ENCODE data around the gene TMEM258. TPM values are rescaled to one million over a fixed set of nuclear protein-coding genes. Genes with fewer than 3 reads are reported as not detected.

Gene TMEM258
- total and polyA plus RNA-seq, 9 of the 15 experiments (the other 6 are each of a cell fraction or from before 2014, with no cell fraction given), result 97.2 to 856 (median 231) TPM

DNA sequence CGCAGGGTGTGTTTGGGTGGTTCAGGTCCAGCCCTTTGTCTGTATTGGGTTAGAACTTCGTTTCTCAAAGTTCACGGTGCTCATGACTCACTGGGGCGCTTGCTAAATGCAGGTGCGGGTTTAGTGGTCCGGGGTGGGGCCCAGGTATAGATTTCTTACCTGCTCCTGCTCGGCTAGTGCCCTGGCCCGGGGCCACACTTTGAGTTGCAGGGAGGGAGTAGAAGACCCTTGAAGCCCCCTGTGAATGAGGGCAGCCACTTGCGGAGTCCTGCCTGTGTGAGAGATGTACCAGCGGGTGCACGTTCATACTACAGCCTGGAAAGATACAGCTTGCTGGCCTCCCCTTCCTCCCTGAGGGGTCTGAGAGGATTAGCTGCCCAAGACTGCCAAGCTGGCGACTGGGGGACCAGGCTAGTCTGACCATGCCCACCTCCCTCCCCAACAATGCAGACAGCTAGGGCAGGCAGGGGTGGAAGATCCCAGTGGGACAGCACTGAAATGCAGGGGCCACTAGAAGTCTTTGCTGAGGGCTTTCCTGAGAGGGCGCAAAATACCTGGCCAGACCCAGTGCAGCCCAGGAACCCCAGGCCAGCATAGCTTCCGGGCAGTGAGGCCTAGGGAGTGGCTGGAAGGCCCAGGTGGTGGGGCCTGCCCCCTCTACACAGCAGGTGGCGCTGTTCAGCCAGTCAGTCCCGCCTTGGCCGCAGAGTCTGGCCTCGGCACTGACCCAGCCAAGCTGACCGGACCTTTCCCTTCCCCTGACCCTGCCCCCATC is 45.0 kb downstream of the TMEM258 start (continued):
- no peak for TF ChIP-seq XRCC3 (IDR thresholded peaks at IDR 0.05)
- no peak for TF ChIP-seq POLR2B (IDR thresholded peaks at IDR 0.05; ENCODE audit: low read depth, partially characterized antibody)
- TF ChIP-seq, protein P1, sequence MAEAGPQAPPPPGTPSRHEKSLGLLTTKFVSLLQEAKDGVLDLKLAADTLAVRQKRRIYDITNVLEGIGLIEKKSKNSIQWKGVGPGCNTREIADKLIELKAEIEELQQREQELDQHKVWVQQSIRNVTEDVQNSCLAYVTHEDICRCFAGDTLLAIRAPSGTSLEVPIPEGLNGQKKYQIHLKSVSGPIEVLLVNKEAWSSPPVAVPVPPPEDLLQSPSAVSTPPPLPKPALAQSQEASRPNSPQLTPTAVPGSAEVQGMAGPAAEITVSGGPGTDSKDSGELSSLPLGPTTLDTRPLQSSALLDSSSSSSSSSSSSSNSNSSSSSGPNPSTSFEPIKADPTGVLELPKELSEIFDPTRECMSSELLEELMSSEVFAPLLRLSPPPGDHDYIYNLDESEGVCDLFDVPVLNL (CRISPR knock-in tag; IDR thresholded peaks at IDR 0.05; ENCODE audit: low read depth), result peak; percentile 55; the same call in 1 of the 2 replicates
- TF ChIP-seq BRD9 (IDR thresholded peaks at IDR 0.05; ENCODE audit: low read depth, partially characterized antibody), result peak; percentile 49
- peak; percentile 56; the same call in 1 of the 2 replicates for TF ChIP-seq ETV1 (tag; conservative IDR thresholded peaks at IDR 0.05; ENCODE audit: low read depth)
- no peak; the same call in 1 of the 2 replicates for TF ChIP-seq TCF7 (IDR thresholded peaks at IDR 0.05; ENCODE audit: borderline replicate concordance)
- TF ChIP-seq NFRKB (IDR thresholded peaks at IDR 0.05; ENCODE audit: low read depth), result no peak
- no peak for TF ChIP-seq NFIX (CRISPR knock-in tag; IDR thresholded peaks at IDR 0.05; ENCODE audit: low read depth)
- TF ChIP-seq ZNF696 (CRISPR knock-in tag; conservative IDR thresholded peaks at IDR 0.05), result no peak
- TF ChIP-seq, protein P2, sequence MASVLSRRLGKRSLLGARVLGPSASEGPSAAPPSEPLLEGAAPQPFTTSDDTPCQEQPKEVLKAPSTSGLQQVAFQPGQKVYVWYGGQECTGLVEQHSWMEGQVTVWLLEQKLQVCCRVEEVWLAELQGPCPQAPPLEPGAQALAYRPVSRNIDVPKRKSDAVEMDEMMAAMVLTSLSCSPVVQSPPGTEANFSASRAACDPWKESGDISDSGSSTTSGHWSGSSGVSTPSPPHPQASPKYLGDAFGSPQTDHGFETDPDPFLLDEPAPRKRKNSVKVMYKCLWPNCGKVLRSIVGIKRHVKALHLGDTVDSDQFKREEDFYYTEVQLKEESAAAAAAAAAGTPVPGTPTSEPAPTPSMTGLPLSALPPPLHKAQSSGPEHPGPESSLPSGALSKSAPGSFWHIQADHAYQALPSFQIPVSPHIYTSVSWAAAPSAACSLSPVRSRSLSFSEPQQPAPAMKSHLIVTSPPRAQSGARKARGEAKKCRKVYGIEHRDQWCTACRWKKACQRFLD (CRISPR knock-in tag; IDR thresholded peaks at IDR 0.05), result no peak
- TF ChIP-seq, protein P3, sequence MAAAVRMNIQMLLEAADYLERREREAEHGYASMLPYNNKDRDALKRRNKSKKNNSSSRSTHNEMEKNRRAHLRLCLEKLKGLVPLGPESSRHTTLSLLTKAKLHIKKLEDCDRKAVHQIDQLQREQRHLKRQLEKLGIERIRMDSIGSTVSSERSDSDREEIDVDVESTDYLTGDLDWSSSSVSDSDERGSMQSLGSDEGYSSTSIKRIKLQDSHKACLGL (CRISPR knock-in tag; IDR thresholded peaks at IDR 0.05; ENCODE audit: borderline replicate concordance, poor library complexity, severe bottlenecking), result no peak
- TF ChIP-seq NFE2L1 (tag; IDR thresholded peaks at IDR 0.05; ENCODE audit: borderline replicate concordance, low read depth), result no peak
- TF ChIP-seq, protein P4, sequence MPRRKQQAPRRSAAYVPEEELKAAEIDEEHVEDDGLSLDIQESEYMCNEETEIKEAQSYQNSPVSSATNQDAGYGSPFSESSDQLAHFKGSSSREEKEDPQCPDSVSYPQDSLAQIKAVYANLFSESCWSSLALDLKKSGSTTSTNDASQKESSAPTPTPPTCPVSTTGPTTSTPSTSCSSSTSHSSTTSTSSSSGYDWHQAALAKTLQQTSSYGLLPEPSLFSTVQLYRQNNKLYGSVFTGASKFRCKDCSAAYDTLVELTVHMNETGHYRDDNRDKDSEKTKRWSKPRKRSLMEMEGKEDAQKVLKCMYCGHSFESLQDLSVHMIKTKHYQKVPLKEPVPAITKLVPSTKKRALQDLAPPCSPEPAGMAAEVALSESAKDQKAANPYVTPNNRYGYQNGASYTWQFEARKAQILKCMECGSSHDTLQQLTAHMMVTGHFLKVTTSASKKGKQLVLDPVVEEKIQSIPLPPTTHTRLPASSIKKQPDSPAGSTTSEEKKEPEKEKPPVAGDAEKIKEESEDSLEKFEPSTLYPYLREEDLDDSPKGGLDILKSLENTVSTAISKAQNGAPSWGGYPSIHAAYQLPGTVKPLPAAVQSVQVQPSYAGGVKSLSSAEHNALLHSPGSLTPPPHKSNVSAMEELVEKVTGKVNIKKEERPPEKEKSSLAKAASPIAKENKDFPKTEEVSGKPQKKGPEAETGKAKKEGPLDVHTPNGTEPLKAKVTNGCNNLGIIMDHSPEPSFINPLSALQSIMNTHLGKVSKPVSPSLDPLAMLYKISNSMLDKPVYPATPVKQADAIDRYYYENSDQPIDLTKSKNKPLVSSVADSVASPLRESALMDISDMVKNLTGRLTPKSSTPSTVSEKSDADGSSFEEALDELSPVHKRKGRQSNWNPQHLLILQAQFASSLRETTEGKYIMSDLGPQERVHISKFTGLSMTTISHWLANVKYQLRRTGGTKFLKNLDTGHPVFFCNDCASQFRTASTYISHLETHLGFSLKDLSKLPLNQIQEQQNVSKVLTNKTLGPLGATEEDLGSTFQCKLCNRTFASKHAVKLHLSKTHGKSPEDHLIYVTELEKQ (CRISPR knock-in tag; IDR thresholded peaks at IDR 0.05), result no peak
- no peak for TF ChIP-seq RBM34 (IDR thresholded peaks at IDR 0.05; ENCODE audit: borderline replicate concordance, insufficient read depth, low read length)
- TF ChIP-seq SREBF2 (CRISPR knock-in tag; IDR thresholded peaks at IDR 0.05), result no peak
- no peak for TF ChIP-seq RBM39 (optimal IDR thresholded peaks at IDR 0.05; ENCODE audit: low read depth, low read length)
- TF ChIP-seq RFX5 (IDR thresholded peaks at IDR 0.05; ENCODE audit: low read depth, low read length), result no peak

Data from K562 (cell line).